HG03571 (cell line): ENCODE data around the gene PTGER1.
A peak's percentile ranks its signal among the peaks of the same experiment; 100 is the strongest.
"Not testable (repeated sequence)": the region's sequence is repeated elsewhere in the genome, so short reads cannot be mapped to it uniquely, and the experiment has no call there.

Experiments
- ATAC-seq: cut with Tn5 transposase; IDR thresholded peaks from one replicate; pipeline ENCODE4 v1.9.1; 2021; ENCODE audit not compliant: unreplicated experiment

Gene PTGER1

DNA sequence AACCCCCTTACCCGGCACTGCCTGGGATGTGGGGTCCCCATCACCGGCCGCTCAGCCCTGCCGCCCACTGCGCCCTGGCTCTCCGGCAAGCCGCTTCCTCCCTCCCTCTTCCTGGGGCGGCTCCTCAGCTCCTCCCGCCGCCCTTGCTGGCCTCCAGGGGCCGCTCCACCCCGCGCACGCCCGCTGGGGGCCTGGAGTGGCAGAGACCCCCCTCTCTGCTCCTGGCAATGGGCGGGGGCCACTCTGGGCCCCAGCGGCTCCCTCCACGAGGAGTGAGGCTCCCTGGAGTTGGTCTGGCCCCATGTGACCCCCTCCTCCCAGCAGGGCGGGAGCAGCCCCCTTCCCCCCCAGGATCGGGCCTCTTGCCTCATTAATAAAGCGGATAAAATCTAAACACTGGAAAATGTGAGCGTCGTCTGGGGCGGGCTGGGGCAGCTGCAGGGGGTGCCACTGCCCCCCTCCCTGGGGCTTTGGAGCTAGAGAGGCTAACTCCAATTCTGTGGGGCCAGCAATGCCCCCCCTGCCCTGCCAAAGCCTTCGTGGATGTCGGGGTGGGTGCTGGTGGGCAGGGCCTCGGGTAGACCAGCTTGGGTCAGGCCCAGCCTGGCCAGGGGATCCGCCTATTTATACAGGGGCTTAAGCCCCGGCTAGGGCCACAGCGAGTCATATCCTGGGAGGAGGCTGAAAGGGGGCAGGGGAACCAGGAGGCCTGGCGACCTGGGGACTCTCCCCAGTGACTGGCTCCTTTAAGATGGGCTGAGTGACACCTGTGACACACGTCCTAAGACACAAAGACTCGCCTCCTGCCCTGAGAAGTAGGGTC, at the start of gene PTGER1:
TSS of gene PTGER1 (minus strand) at position 104 of the 823 bp plus-strand sequence. CDS start 1,034 bp downstream, outside the sequence.
- ATAC-seq, result no peak

- ATAC-seq, result no peak
Observed at GRCh38 chr19:14520543-14520942, 45.4 kb upstream of the PTGER1 start.

- ATAC-seq, result no peak
Observed at GRCh38 chr19:14519860-14520407, 44.8 kb upstream of the PTGER1 start.

DNA sequence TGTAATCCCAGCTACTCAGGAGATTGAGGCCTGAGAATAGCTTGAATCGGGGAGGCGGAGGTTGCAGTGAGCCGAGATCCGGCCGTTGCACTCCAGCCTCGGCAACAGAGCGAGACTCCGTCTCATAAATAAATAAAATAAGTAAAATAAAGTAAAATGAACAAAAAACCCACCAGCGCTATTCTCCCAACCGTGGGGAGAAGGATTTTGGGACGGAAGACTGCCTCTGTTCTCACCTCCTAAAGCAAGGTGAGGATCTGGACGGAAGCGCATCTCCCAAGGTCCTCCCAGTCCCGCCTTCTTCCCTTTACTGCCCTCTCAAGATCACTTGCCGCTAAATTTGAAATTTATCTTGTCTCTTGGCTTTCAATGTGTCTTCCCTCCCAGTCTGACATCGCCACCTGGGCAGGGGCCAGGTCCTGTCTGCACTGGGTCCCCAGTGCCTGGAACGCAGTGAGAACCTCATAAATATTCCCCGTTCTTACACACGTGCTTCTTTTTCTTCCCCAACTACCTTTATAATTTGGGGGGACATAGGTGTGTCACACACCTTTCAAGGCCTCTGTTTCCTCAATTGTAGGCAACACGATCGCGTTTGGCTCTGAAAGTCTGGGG, 44.2 kb upstream of the PTGER1 start:
- ATAC-seq, result no peak

DNA sequence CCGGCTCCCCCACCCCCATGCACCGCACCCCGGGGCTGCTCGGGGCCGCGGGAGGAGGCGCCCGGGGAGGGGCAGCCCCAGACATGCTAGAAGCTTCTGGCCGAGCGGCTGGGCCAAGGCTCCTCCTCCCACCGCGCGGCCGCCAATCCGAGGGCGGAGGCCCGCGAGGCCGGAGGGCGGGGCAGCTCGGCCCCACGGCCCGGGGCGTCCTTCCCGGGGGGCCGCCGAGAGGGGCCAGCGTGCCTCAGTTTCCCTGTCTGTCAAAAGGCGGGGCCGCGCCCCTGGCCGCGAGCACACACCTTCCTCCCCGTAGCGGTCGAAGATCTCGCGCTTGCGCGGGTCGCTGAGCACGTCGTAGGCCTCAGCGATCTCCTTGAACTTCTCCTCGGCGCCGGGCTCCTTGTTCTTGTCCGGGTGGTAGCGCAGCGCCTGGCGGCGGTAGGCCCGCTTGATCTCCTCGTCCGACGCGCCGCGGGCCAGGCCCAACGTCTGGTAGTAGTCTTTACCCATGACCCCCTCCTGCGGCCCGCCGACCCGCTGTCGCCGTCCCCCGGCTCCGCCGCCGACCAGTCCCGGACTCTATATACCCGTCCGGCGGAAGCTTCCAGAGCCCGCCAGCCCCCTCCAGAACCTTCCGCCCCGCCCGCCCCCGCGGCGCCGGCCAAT, 42.8 kb upstream of the PTGER1 start, which contains the start of gene DNAJB1:
TSS of gene DNAJB1 (minus strand) at position 558 of the 666 bp plus-strand sequence. CDS start at position 510, 48 bp downstream.
- peak; percentile 54 for ATAC-seq

DNA sequence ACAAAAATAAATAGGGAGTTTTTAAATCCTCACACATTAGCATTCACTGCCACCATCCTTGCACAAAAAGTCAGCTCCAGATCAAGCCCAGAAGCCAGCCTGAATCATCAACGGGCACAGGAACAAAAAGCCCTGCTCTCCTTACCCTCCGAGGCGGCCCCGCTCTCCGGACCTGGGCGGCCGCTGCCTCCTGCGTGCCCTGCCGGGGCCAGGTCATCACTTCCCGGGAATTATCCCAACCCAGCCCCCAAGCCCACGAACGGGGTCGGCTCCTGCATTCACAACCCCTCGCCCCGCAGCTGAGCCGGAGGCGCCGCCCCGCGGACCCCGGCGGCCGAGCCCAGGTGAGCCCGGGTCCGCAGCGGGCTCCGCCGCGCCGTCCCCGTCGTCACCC, 42.3 kb upstream of the PTGER1 start:
- no peak for ATAC-seq

DNA sequence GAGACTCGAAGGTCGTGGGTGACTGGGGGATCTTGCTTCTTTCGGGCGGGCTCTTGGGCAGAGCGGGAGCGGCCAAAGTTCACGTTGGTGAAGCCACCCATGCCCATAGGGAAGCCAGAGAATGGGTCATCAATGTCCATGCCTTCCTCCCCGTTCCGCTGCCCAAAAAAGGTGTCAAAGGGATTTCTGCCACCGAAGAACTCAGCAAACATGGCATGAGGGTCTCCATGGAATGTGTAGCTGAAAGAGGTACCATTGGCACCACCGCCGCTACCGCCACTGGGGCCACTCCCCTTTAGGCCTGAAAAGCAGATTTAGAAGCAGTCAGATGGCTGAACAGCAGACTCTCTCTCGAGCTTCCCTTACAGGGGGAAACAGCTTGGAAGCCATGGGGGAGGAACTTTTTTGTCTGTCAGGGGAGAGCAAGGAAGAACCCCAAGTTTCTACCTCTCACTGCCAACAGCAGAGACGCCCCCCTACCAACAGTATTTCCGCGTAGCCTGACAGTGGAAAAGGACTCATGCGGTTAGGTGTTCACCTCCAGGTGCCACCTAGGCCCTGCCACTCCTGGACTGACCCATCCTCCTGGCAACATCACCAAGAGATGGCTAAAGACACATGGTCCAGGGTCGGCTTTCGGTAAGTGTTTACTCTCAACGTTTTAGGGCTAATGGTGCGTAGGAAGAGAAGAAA, 41.7 kb upstream of the PTGER1 start:
- ATAC-seq, result no peak

- ATAC-seq, result no peak
Observed at GRCh38 chr19:14516048-14516534, 40.9 kb upstream of the PTGER1 start.

- no peak for ATAC-seq
Observed at GRCh38 chr19:14515501-14516047, 40.4 kb upstream of the PTGER1 start.

- no peak for ATAC-seq
Observed at GRCh38 chr19:14514215-14514863, 39.2 kb upstream of the PTGER1 start.

DNA sequence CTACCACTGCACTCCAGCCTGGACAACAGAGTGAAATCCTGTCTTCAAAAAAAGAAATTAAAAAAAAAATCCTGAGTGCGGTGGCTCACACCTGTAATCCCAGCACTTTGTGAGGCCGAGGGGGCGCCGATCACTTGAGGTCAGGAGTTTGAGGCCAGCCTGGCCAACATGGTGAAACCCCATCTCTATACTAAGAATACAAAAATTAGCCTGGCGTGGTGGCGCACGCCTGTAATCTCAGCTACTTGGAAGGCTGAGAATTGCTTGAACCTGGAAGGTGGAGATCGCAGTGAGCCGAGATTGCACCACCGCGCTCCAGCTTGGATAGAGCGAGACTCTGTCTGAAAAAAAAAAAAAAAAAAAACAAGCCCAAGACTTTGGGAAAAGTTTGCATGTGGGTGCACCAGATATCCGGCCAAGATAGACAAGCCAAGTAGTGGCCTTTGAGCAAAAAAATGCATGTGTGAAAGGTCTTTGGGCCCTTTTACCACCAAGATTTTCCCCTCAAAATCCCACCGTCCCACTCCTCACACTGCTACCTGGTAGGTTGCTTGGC, 37.3 kb upstream of the PTGER1 start:
- ATAC-seq, result no peak

DNA sequence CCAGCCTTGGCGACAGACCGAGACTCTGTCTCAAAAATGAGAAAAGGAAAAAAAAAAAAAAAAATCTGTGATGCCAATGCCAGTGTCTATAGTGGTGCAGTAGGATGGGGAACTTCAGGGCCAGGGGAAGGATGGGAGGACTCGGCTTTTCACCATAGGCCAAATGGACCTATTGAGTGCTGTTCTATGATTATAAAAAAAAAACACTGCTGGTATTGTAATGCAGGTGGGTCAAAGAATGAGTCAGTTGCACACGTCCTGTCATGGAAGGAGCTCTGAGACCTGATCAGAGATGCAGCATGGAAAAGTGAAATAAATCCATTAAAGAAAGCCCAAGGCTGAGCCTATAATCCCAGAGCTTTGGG, 36.1 kb upstream of the PTGER1 start:
- no peak for ATAC-seq

DNA sequence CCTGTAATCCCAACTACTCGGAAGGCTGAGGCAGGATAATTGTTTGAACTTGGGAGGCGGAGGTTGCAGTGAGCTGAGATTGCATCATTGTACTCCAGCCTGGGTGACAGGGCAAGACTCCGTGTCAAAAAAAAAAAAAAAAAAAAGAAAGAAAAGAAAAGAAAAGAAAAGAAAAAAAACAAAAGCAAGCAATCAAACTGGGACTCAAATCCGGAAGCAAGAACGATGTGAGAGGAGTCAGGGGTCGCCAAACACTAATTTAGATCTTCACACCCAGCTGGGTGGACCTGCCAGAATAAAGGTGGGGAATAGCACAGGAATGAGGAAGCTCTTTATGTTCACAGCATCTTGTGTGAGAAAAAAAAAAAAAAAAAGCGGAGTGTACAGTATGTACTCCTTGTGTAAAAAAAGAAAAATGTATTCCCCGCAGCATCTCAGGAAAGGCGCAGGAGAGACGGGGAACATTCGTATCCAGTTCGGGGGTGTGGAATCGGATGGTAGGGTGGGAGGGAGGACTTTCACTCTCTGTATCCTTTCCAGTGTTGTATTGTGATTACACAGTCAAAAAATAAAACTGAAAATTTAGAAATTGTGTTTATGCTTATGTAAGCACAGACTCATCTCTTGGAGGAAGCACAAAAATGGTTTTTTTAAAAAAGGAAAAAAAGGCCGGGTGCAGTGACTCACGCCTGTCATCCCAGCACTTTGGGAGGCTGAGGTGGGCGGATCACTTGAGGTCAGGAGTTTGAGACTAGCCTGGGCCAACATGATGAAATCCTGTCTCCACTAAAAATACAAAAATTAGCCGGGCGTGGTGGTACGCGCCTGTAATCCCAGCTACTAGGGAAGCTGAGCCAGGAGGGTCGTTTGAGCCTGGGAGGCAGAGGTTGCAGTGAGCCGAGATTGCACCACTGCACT, 35.4 kb upstream of the PTGER1 start:
- ATAC-seq, result no peak

GRCh38 chr19:14507704-14508542, 32.8 kb upstream of the PTGER1 start:
- no peak for ATAC-seq

- no peak for ATAC-seq
Observed at GRCh38 chr19:14505488-14506239, 30.5 kb upstream of the PTGER1 start.

GRCh38 chr19:14504575-14504974, 29.4 kb upstream of the PTGER1 start:
- ATAC-seq, result not testable (repeated sequence)

DNA sequence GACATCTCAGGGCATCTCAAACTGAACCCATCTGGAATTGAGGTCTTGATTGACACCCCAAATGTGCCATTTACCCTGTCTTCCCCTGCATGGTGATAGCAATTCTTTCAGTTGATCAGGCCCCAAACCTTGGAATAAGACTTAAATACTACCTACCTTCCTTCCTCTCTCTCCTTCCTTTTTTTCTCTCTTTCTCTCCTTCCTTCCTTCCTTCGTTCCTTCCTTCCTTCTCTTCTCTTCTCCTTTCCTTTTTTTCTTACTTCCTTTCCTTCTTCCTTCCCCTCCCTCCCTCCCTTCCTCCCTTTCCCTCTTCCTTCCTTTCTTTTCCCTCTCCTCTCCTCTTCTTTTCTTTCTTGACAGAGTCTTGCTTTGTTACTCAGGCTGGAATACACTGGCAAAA, 28.1 kb upstream of the PTGER1 start:
- ATAC-seq, result no peak
